Adrenal gland (tissue), 12 donors: Measurements from ENCODE around the gene HID1. TPM values are rescaled to one million over a fixed set of nuclear protein-coding genes. Genes with fewer than 3 reads are reported as not detected.

Experiments used
- DNase-seq, 7 donors: peaks; one replicate each; pipeline ENCODE4 v3.0.0-alpha.2; 2019 to 2020
- H3K27ac ChIP-seq, 5 donors: fragments of 200-600 bp; sonication (generic) in 4 of 5; 1 replicate in 3 of 5; 2 replicates in 2 of 5; pipeline versions ENCODE4 v1.5.1 to v1.8.0; 2016 to 2020; ENCODE audit warnings: mild to moderate bottlenecking in 1 of 5
- H3K27me3 ChIP-seq: fragments of 200-600 bp; 2 replicates; pipeline ENCODE4 v1.8.0; 2021
- H3K36me3 ChIP-seq, 2 donors: fragments of 200-600 bp; replicated peaks in 1 of 2; 1 replicate in 1 of 2; 2 replicates in 1 of 2; pipeline versions ENCODE4 v1.5.1 to v1.8.0; 2018 to 2022
- H3K4me1 ChIP-seq, 2 donors: fragments of 200-600 bp; replicated peaks in 1 of 2; 1 replicate in 1 of 2; 2 replicates in 1 of 2; pipeline versions ENCODE4 v1.5.1 to v1.8.0; 2018 to 2021
- H3K4me3 ChIP-seq, 4 donors: fragments of 200-600 bp; sonication (generic) in 3 of 4; one replicate each; pipeline ENCODE4 v1.5.1; 2016 to 2018
- H3K9me3 ChIP-seq, 3 donors: fragments of 200-600 bp; sonication (generic) in 1 of 3; replicated peaks in 1 of 3; 1 replicate in 2 of 3; 2 replicates in 1 of 3; pipeline versions ENCODE4 v1.5.1 to v1.8.0; 2016 to 2021
- POLR2A ChIP-seq, 2 donors: fragments of 450-650 bp; IDR thresholded peaks; one replicate each; pipeline ENCODE4 v1.6.1; 2017; ENCODE audit warnings: antibody characterized with exemption in 2 of 2, mild to moderate bottlenecking in 2 of 2, moderate library complexity in 1 of 2
- WGBS, 4 donors: extraction: QIAGEN DNeasy Blood & Tissue Kit in 2 of 4; methylation state at CpG; one replicate each; pipeline versions ENCODE4 v1.1.5 to v1.1.7; 2013 to 2017; 5-methylcytosine and 5-hydroxymethylcytosine counted together
- intact Hi-C, 2 donors: fragments of 100-400 bp; cut with DNase I; formaldehyde crosslinking; loops; one replicate each; pipeline versions ENCODE4 v1.14.1 to v1.15.0; 2022 to 2023
- polyA plus RNA-seq, 3 donors: library from polyadenylated mRNA; stranded (reverse); fragments of 200-250 nt in 2 of 3; fragments of 350-450 nt in 1 of 3; fragmentation: Illumina TruSeq in 1 of 3; extraction: RNeasy Lipid Tissue Mini Kit (QIAGEN cat#74804) in 1 of 3; gene quantifications; one replicate each; pipeline ENCODE4 v1.2.3, GENCODE V29; 2013 to 2014
- total RNA-seq, 9 donors: library from RNA; depleted of rRNA in 4 of 9; stranded (reverse); fragments of >200 nt in 4 of 9; fragments of 120-200 nt in 1 of 9; fragmentation: NEBNext Ultra II Directional in 1 of 9; extraction: Animal tissue kit (Norgen Biotek cat#: 25700) in 1 of 9; gene quantifications; one replicate each; pipeline versions ENCODE4 v1.1.0 to v1.2.4, GENCODE V29; 2013 to 2023
- TF ChIP-seq, protein P1 (sequence below), 6 experiments: fragments of 450-650 bp in 4 of 6; fragments of 200-600 bp in 2 of 6; sonication (generic) in 1 of 6; IDR thresholded peaks; 1 replicate in 5 of 6; 2 replicates in 1 of 6; pipeline versions ENCODE4 v1.5.1 to v1.8.0; 2016 to 2021; ENCODE audit warnings: antibody characterized with exemption in 6 of 6, mild to moderate bottlenecking in 2 of 6, moderate library complexity in 1 of 6
- donor health status: healthy with polysubstance abuse.
- donor health status: Bipolar disorder and iron deficiency.
- donor health status: DM: yes; HTN: yes; CAD: no.
- donor health status: DM: no; HTN: no; CAD: no.
- donor health status: DM: no; HTN: no; CAD: no.
- donor health status: DM: yes; HTN: yes; CAD: no.

The HID1 gene
- total and polyA plus RNA-seq, 12 donors: 2.8 to 42.6 (median 8.3) TPM

- peak overlapping the region in 3 of 4 donors; percentile 45 to 61 (median 56) for H3K4me3 ChIP-seq
- peak; percentile 61 to 83 for TF ChIP-seq POLR2A (IDR thresholded peaks at IDR 0.05)
- TF ChIP-seq, protein P1, sequence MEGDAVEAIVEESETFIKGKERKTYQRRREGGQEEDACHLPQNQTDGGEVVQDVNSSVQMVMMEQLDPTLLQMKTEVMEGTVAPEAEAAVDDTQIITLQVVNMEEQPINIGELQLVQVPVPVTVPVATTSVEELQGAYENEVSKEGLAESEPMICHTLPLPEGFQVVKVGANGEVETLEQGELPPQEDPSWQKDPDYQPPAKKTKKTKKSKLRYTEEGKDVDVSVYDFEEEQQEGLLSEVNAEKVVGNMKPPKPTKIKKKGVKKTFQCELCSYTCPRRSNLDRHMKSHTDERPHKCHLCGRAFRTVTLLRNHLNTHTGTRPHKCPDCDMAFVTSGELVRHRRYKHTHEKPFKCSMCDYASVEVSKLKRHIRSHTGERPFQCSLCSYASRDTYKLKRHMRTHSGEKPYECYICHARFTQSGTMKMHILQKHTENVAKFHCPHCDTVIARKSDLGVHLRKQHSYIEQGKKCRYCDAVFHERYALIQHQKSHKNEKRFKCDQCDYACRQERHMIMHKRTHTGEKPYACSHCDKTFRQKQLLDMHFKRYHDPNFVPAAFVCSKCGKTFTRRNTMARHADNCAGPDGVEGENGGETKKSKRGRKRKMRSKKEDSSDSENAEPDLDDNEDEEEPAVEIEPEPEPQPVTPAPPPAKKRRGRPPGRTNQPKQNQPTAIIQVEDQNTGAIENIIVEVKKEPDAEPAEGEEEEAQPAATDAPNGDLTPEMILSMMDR (IDR thresholded peaks at IDR 0.05): peak in 3 of 6 experiments; percentile 8 to 37 (median 34)
- 0% methylated on average over 16 to 61 of the region's 61 CpGs for WGBS, 4 donors
- intact Hi-C loops: no loop called here
- H3K9me3 ChIP-seq: no peaks in the 10 kb centered on the region
- DNase-seq: peak; percentile 73 to 86 (median 78)
- no peaks in the 10 kb centered on the region for H3K27me3 ChIP-seq
- peak overlapping the region; percentile 33 to 86 (median 68) for H3K27ac ChIP-seq
- peaks cover 12 to 14% of the 10 kb centered on the region in 2 donors for H3K4me1 ChIP-seq
- H3K36me3 ChIP-seq: no peaks in the 10 kb centered on the region
Observed at GRCh38 chr17:74981979-74982662, 9.6 kb upstream of the HID1 start.

GRCh38 chr17:74981318-74981978 lies 8.9 kb upstream of the HID1 start:
- TF ChIP-seq, protein P1 (IDR thresholded peaks at IDR 0.05): no peak
- no peak for TF ChIP-seq POLR2A (IDR thresholded peaks at IDR 0.05)
- DNase-seq: no peak
- intact Hi-C loops: no loop called here
- H3K4me3 ChIP-seq: peak overlapping the region in 2 of 4 donors; percentile 45 to 61
- no peaks in the 10 kb centered on the region for H3K36me3 ChIP-seq
- 57 to 70% (median 62%) methylated on average over 12 to 16 of the region's 16 CpGs for WGBS, 4 donors
- peaks cover 8 to 10% of the 10 kb centered on the region in 2 donors for H3K4me1 ChIP-seq
- H3K27ac ChIP-seq: peak overlapping the region; percentile 33 to 86 (median 68)
- no peaks in the 10 kb centered on the region for H3K9me3 ChIP-seq
- no peaks in the 10 kb centered on the region for H3K27me3 ChIP-seq

DNA sequence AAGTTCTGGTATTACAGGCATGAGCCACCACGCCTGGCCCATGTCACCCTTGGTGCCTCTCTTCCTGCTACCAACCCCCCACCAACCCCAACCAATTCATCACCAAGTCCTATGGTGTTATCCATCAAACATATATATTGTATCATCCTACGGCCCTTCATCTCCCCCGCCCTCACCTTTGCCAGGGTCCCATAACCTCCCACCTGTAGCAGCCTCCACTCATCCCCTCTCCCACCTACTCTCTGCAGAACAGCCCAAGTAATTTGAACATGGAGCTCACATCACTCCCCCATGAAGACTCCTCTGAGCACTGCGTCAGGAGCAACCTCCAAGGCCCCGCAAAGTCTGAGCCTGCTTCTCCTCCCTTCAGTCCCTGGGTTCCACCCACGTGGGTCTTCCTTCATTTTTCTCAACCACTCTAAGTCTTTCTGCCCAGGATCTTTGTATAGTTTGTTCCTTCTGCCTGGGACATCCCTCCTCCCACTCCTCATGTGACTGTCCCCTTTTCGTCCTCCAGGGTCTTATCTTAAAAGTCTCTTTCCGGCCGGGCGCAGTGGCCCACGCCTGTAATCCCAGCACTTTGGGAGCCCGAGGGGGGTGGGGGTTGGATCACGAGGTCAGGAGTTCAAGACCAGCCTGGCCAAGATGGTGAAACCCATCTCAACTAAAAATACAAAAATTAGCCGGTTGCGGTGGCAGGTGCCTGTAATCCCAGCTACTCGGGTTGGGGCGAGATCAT lies 7.0 kb upstream of the HID1 start:
- intact Hi-C loops: loop anchor here in 1 of 2 donors (10.0 kb wide), 1 partner anchor 55 kb away; no protein-coding TSS in a partner anchor
- peaks cover 8 to 10% of the 10 kb centered on the region in 2 donors for H3K4me1 ChIP-seq
- no peaks in the 10 kb centered on the region for H3K27me3 ChIP-seq
- H3K36me3 ChIP-seq: no peaks in the 10 kb centered on the region
- H3K4me3 ChIP-seq: no peak overlapping the region
- no peak overlapping the region for H3K27ac ChIP-seq
- TF ChIP-seq, protein P1 (IDR thresholded peaks at IDR 0.05): no peak
- TF ChIP-seq POLR2A (IDR thresholded peaks at IDR 0.05): no peak
- H3K9me3 ChIP-seq: no peaks in the 10 kb centered on the region
- 72 to 77% (median 73%) methylated on average over 17 of the region's 17 CpGs for WGBS, 4 donors
- DNase-seq: no peak

DNA sequence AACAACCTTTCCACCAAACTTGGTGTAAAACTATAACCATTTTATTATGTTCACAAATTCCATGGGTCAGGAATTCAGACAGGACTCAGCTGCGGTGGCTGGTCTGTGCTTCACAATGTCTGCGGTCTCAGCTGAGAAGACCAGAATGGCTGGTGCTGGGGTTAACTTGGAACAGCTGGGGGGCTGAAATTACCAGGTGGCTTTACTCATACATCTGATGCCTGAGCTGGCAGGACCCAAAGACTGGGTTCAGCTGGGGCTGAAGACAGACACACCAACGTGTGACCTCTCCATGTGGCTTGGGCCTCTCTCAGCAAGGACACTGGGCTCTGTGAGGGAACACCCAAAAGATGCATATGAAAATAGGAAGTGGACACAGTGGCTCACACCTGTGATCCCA lies 5.7 kb upstream of the HID1 start:
- 64 to 77% (median 75%) methylated on average over 3 of the region's 3 CpGs for WGBS, 4 donors
- H3K4me1 ChIP-seq: peaks cover 8 to 10% of the 10 kb centered on the region in 2 donors
- intact Hi-C loops: loop anchor here in 1 of 2 donors (10.0 kb wide), 1 partner anchor 57 kb away; no protein-coding TSS in a partner anchor

More for the DNA sequence above, 5.7 kb upstream of the HID1 start:
- Histone ChIP-seq H3K36me3 (no peaks in the 10 kb centered on the region), H3K4me3 (no peak overlapping the region), H3K27ac (no peak overlapping the region), H3K9me3 (no peaks in the 10 kb centered on the region), H3K27me3 (no peaks in the 10 kb centered on the region)
- DNase-seq: no peak
- TF ChIP-seq POLR2A (IDR thresholded peaks at IDR 0.05): no peak
- TF ChIP-seq, protein P1 (IDR thresholded peaks at IDR 0.05): no peak
